Omental fat pad (tissue), 4 donors: ENCODE measurements around the gene HOXC13. TPM values are rescaled to one million over a fixed set of nuclear protein-coding genes. Genes with fewer than 3 reads are reported as not detected.

ENCODE experiments used
- ATAC-seq: fragments of 150-250 bp; one replicate; pipeline ENCODE4 v1.9.1; 2016; ENCODE audit warnings: mild to moderate bottlenecking, moderate library complexity; ENCODE audit not compliant: low FRiP score
- DNase-seq: peaks from one replicate; pipeline ENCODE4 v3.0.0-alpha.2; 2019; ENCODE audit warnings: low spot score
- CTCF ChIP-seq, 3 donors: fragments of 450-650 bp; IDR thresholded peaks; one replicate each; pipeline ENCODE4 v1.5.1; 2016 to 2017; ENCODE audit warnings: antibody characterized with exemption in 3 of 3, mild to moderate bottlenecking in 3 of 3, moderate library complexity in 2 of 3
- total RNA-seq, 4 donors: library from RNA; depleted of rRNA; stranded (reverse); fragments of >200 nt; gene quantifications; one replicate each; pipeline ENCODE4 v1.1.0, GENCODE V29; 2016

HOXC13 gene
- total RNA-seq, 4 donors from 2014 or later, result not detected

- no peak for TF ChIP-seq CTCF (IDR thresholded peaks at IDR 0.05)
- ATAC-seq (no peak), DNase-seq (no peak)
Measured at GRCh38 chr12:53985994-53986685, 47.5 kb downstream of the HOXC13 start.

DNA sequence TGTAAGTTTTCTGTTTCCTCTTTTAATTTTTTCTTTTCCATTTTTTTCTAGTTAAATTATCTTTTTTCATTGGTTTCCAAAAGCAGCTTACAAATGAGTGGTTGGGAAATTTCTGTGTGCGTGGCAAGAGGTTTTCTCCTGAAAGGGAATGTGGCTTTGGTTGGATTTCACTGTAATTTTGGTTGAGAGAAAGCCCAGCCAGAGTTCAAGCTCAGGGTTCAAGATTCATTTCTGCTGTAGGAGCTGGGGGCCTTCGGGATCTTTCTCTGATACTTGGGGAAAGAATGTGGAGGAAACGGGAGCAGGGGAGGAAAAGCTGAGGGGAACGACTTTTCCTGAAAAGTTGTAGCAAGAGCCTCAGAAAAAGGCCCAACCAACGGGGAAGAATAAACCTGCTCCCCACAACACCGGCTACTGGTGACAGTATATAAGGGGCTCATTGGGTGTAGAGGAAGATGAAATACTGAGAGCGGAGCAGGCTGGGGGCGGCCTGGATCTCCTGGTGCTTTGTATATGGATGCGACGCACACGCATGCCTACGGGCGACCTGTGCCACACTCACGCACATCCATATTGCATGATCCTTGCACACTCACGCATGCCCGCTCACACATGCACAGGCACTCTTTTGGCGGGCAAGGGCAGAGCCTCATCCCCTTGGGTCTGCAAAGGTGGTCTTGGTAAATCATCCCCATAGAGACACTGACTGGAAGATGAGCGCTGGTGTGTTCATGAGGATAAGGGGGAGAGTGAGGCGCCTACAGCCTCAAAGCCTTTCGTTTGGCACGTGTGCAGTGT, 48.3 kb downstream of the HOXC13 start:
- no peak for TF ChIP-seq CTCF (IDR thresholded peaks at IDR 0.05)
- ATAC-seq (no peak), DNase-seq (no peak)

GRCh38 chr12:53987787-53988230, 49.2 kb downstream of the HOXC13 start:
- no peak for ATAC-seq
- TF ChIP-seq CTCF (IDR thresholded peaks at IDR 0.05), result no peak

GRCh38 chr12:53988541-53989226, 50.1 kb downstream of the HOXC13 start:
- no peak for TF ChIP-seq CTCF (IDR thresholded peaks at IDR 0.05)
- ATAC-seq, result no peak
- DNase-seq, result no peak

More at GRCh38 chr12:53987787-53988230, 49.2 kb downstream of the HOXC13 start:
- no peak for DNase-seq

GRCh38 chr12:53989227-53990113, 50.8 kb downstream of the HOXC13 start:
- ATAC-seq (no peak), DNase-seq (no peak)
- no peak for TF ChIP-seq CTCF (IDR thresholded peaks at IDR 0.05)

- ATAC-seq (no peak), DNase-seq (no peak)
- TF ChIP-seq CTCF (IDR thresholded peaks at IDR 0.05), result no peak
Measured at GRCh38 chr12:53990311-53991076, 51.9 kb downstream of the HOXC13 start.
